Esophagus squamous epithelium (tissue), 5 donors: ENCODE results near the gene TAF10. TPM values are rescaled to one million over a fixed set of nuclear protein-coding genes. Genes with fewer than 3 reads are reported as not detected.

Experiments used
- DNase-seq: peaks from one replicate; lab custom pipeline; 2025; lab: John Stamatoyannopoulos, UW
- H3K27ac ChIP-seq, 4 donors: fragments of 200-600 bp; sonication (generic); one replicate each; pipeline ENCODE4 v1.5.1; 2016 to 2019; ENCODE audit warnings: mild to moderate bottlenecking in 1 of 4
- H3K27me3 ChIP-seq, 4 donors: fragments of 200-600 bp; sonication (generic); 1 replicate in 3 of 4; 2 replicates in 1 of 4; pipeline versions ENCODE4 v1.5.1 to v1.6.0; 2017 to 2021; ENCODE audit warnings: antibody characterized with exemption in 1 of 4
- H3K36me3 ChIP-seq, 3 donors: fragments of 200-600 bp; sonication (generic); one replicate each; pipeline ENCODE4 v1.5.1; 2016 to 2019
- H3K4me1 ChIP-seq, 3 donors: fragments of 200-600 bp; sonication (generic); one replicate each; pipeline ENCODE4 v1.5.1; 2017 to 2019
- H3K4me3 ChIP-seq, 4 donors: fragments of 200-600 bp; sonication (generic); 1 replicate in 3 of 4; 2 replicates in 1 of 4; pipeline ENCODE4 v1.5.1; 2016 to 2019; ENCODE audit warnings: mild to moderate bottlenecking in 2 of 4, moderate library complexity in 1 of 4
- H3K9me3 ChIP-seq, 3 donors: fragments of 200-600 bp; sonication (generic); one replicate each; pipeline ENCODE4 v1.5.1; 2016 to 2019
- CTCF ChIP-seq, 6 experiments: fragments of 450-650 bp in 4 of 6; fragments of 200-600 bp in 2 of 6; sonication (generic) in 2 of 6; IDR thresholded peaks; one replicate each; pipeline ENCODE4 v1.5.1; 2016 to 2019; ENCODE audit warnings: antibody characterized with exemption in 6 of 6, mild to moderate bottlenecking in 4 of 6, moderate library complexity in 4 of 6
- POLR2A ChIP-seq, 4 donors: fragments of 450-650 bp; IDR thresholded peaks; one replicate each; pipeline ENCODE4 v1.6.1; 2017; ENCODE audit warnings: antibody characterized with exemption in 4 of 4, mild to moderate bottlenecking in 4 of 4, moderate library complexity in 3 of 4
- WGBS, 2 donors: methylation state at CpG; one replicate each; pipeline ENCODE4 v1.1.5; 2018; 5-methylcytosine and 5-hydroxymethylcytosine counted together
- intact Hi-C: fragments of 100-400 bp; cut with DNase I; formaldehyde crosslinking; loops from one replicate; pipeline ENCODE4 v1.15.0; 2022
- total RNA-seq, 4 donors: library from RNA; depleted of rRNA; stranded (reverse); fragments of >200 nt; gene quantifications; one replicate each; pipeline ENCODE4 v1.1.0, GENCODE V29; 2016
- donor health status: DM: yes; HTN: yes; CAD: no.

TAF10 gene
- total RNA-seq, 4 donors from 2014 or later = 31.9 to 69.2 (median 48.6) TPM

- WGBS, 2 donors = 15 to 44% methylated on average over 4 to 7 of the region's 7 CpGs
- DNase-seq = no peak
- peak overlapping the region; percentile 4 to 99 (median 92) for H3K27ac ChIP-seq
- no peaks in the 10 kb centered on the region for H3K9me3 ChIP-seq
- H3K27me3 ChIP-seq = no peaks in the 10 kb centered on the region
- H3K36me3 ChIP-seq = peaks cover 9 to 48% (median 20%) of the 10 kb centered on the region in 3 donors
- TF ChIP-seq POLR2A (IDR thresholded peaks at IDR 0.05) (no peak), CTCF (IDR thresholded peaks at IDR 0.05) (no peak)
- intact Hi-C loops = loop anchor here (5.0 kb wide), 1 partner anchor 80 kb away; the partner anchor contains the start of gene MRPL17
- H3K4me3 ChIP-seq = peak overlapping the region; percentile 81 to 92 (median 86)
- peaks cover 22 to 70% (median 44%) of the 10 kb centered on the region in 3 donors for H3K4me1 ChIP-seq
Observed at GRCh38 chr11:6602096-6602940, 9.7 kb downstream of the TAF10 start.

GRCh38 chr11:6601041-6601461 is 11.0 kb downstream of the TAF10 start:
- intact Hi-C loops = loop anchor here (5.0 kb wide), 1 partner anchor 81 kb away; the partner anchor contains the start of gene MRPL17
- no peaks in the 10 kb centered on the region for H3K27me3 ChIP-seq
- WGBS, 2 donors = 92 to 100% methylated on average over 5 to 11 of the region's 13 CpGs
- no peak for TF ChIP-seq CTCF (IDR thresholded peaks at IDR 0.05)
- TF ChIP-seq POLR2A (IDR thresholded peaks at IDR 0.05) = no peak
- no peak for DNase-seq
- H3K9me3 ChIP-seq = no peaks in the 10 kb centered on the region
- no peak overlapping the region for H3K27ac ChIP-seq
- H3K4me1 ChIP-seq = peaks cover 16 to 69% (median 34%) of the 10 kb centered on the region in 3 donors
- H3K36me3 ChIP-seq = peaks cover 9 to 60% (median 20%) of the 10 kb centered on the region in 3 donors
- H3K4me3 ChIP-seq = no peak overlapping the region

GRCh38 chr11:6599881-6600390 is 12.1 kb downstream of the TAF10 start:
- 64 to 83% methylated on average over 1 to 2 of the region's 2 CpGs for WGBS, 2 donors
- H3K9me3 ChIP-seq = no peaks in the 10 kb centered on the region
- peaks cover 9 to 72% (median 23%) of the 10 kb centered on the region in 3 donors for H3K36me3 ChIP-seq
- no peak overlapping the region for H3K27ac ChIP-seq
- DNase-seq = no peak
- peaks cover 16 to 63% (median 26%) of the 10 kb centered on the region in 3 donors for H3K4me1 ChIP-seq
- H3K27me3 ChIP-seq = no peaks in the 10 kb centered on the region
- TF ChIP-seq CTCF (IDR thresholded peaks at IDR 0.05) (no peak), POLR2A (IDR thresholded peaks at IDR 0.05) (no peak)
- H3K4me3 ChIP-seq = no peak overlapping the region
- intact Hi-C loops = loop anchor here (5.0 kb wide), 1 partner anchor 82 kb away; the partner anchor contains the start of gene MRPL17

- no peak for DNase-seq
- Histone ChIP-seq H3K36me3 (peaks cover 9 to 76% (median 23%) of the 10 kb centered on the region in 3 donors), H3K27ac (no peak overlapping the region), H3K4me3 (no peak overlapping the region), H3K27me3 (no peaks in the 10 kb centered on the region), H3K9me3 (no peaks in the 10 kb centered on the region), H3K4me1 (peaks cover 16 to 58% (median 21%) of the 10 kb centered on the region in 3 donors)
- intact Hi-C loops = no loop called here
- TF ChIP-seq CTCF (IDR thresholded peaks at IDR 0.05) (no peak), POLR2A (IDR thresholded peaks at IDR 0.05) (no peak)
- 63 to 88% methylated on average over 1 of the region's 1 CpG for WGBS, 2 donors
Observed at GRCh38 chr11:6599449-6599848, 12.6 kb downstream of the TAF10 start.

- no peak overlapping the region for H3K4me3 ChIP-seq
- 42 to 76% methylated on average over 3 of the region's 3 CpGs for WGBS, 2 donors
- intact Hi-C loops = no loop called here
- no peaks in the 10 kb centered on the region for H3K27me3 ChIP-seq
- H3K36me3 ChIP-seq = peaks cover 9 to 83% (median 23%) of the 10 kb centered on the region in 3 donors
- H3K27ac ChIP-seq = peak overlapping the region in 2 of 4 donors; percentile 37 to 62
- DNase-seq = no peak
- no peak for TF ChIP-seq CTCF (IDR thresholded peaks at IDR 0.05)
- TF ChIP-seq POLR2A (IDR thresholded peaks at IDR 0.05) = no peak
- H3K9me3 ChIP-seq = no peaks in the 10 kb centered on the region
- peaks cover 16 to 55% (median 21%) of the 10 kb centered on the region in 3 donors for H3K4me1 ChIP-seq
Observed at GRCh38 chr11:6598555-6598954, 13.5 kb downstream of the TAF10 start.
